Keratinocyte (primary cell): ENCODE results near the gene CD244.

Experiments used
- EZH2 ChIP-seq: IDR thresholded peaks from one replicate; pipeline ENCODE4 v1.6.1; 2012; ENCODE audit warnings: inconsistent platforms, mild to moderate bottlenecking, low read length, moderate library complexity
- TF ChIP-seq, protein P1 (sequence below), 3 experiments: IDR thresholded peaks in 1 of 3; conservative IDR thresholded peaks in 1 of 3; optimal IDR thresholded peaks in 1 of 3; 2 replicates in 2 of 3; 3 replicates in 1 of 3; pipeline versions ENCODE3 to v1.5.1; 2011; ENCODE audit warnings: low read length in 3 of 3, mild to moderate bottlenecking in 3 of 3, moderate library complexity in 2 of 3, control low read depth in 1 of 3, inconsistent platforms in 1 of 3; ENCODE audit not compliant: insufficient read depth in 2 of 3; ENCODE audit errors: extremely low read depth in 1 of 3

DNA sequence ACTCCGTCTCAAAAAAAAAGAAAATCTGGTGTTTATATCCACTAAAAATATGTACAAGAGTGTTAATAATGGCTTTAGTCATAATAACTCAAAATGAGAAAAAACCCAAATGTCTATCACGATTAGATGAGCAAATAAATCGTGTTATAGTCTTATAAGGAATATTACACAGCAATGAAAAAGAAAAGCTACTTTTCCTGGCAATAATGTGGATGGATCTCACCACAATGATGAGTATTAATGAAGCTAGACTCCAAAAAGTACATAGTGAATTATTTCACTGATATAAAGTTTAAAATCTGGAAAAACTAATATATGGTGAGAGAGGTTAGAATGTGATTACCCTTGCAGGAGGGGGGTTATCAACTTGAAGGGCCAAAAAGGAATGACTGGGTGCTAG lies 9.7 kb downstream of the CD244 start:
- TF ChIP-seq, protein P1, sequence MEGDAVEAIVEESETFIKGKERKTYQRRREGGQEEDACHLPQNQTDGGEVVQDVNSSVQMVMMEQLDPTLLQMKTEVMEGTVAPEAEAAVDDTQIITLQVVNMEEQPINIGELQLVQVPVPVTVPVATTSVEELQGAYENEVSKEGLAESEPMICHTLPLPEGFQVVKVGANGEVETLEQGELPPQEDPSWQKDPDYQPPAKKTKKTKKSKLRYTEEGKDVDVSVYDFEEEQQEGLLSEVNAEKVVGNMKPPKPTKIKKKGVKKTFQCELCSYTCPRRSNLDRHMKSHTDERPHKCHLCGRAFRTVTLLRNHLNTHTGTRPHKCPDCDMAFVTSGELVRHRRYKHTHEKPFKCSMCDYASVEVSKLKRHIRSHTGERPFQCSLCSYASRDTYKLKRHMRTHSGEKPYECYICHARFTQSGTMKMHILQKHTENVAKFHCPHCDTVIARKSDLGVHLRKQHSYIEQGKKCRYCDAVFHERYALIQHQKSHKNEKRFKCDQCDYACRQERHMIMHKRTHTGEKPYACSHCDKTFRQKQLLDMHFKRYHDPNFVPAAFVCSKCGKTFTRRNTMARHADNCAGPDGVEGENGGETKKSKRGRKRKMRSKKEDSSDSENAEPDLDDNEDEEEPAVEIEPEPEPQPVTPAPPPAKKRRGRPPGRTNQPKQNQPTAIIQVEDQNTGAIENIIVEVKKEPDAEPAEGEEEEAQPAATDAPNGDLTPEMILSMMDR (optimal IDR thresholded peaks at IDR 0.05 in 1 of 3, IDR thresholded peaks at IDR 0.05 in 1 of 3, conservative IDR thresholded peaks at IDR 0.05 in 1 of 3; ENCODE audit: extremely low read depth in 1 of 3, insufficient read depth in 2 of 3, low read length in 3 of 3) = no peak
- TF ChIP-seq EZH2 = no peak
